Suppressor macrophage treated with lipopolysaccharide for 1 hour (primary cell): ENCODE measurements around the gene ZNF512B.
"Not testable (repeated sequence)": the region's sequence is repeated elsewhere in the genome, so short reads cannot be mapped to it uniquely, and the experiment has no call there.

Experiments
- DNase-seq, 3 donors: peaks; one replicate each; pipeline ENCODE4 v3.0.0-alpha.2; 2020 to 2022

ZNF512B gene

GRCh38 chr20:63932606-63933160, 37.0 kb downstream of the ZNF512B start:
- DNase-seq: no peak

GRCh38 chr20:63931735-63932134, 38.0 kb downstream of the ZNF512B start:
- DNase-seq: no peak

DNA sequence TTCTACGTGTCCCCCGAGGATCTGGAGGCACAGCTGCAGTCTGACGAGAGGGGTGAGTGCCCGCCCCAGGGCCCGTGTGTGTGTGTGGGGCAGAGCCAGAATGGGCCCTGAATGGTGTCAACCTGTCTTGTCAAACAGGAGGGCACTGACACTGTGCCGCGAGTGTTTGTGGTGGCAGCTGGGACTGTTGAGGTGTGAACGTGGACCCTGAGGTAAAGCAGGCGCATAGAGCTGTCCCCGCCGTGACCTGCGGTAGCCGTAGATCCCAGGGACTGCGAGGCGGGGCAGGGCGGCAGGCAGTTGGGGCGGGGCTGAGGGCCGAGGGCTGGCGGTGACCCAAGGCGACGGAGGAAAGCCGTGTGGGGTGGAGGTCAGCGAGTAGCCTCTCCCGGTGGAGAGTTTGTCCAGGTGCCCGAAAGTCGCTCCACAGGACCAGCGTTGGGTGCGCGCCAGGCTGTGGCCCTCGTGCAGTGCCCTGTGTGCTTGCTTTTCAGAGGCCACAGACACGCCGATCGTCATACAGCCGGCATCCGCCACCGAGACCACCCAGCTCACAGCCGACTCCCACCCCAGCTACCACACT, 38.7 kb downstream of the ZNF512B start:
- DNase-seq: no peak

- DNase-seq: not testable (repeated sequence)
These were observed 40.3 kb downstream of the ZNF512B start for GRCh38 chr20:63929473-63929883.

- no peak for DNase-seq
These were observed 40.7 kb downstream of the ZNF512B start for GRCh38 chr20:63929071-63929470.

- DNase-seq: no peak
These were observed 43.4 kb downstream of the ZNF512B start for GRCh38 chr20:63926298-63926697.

DNA sequence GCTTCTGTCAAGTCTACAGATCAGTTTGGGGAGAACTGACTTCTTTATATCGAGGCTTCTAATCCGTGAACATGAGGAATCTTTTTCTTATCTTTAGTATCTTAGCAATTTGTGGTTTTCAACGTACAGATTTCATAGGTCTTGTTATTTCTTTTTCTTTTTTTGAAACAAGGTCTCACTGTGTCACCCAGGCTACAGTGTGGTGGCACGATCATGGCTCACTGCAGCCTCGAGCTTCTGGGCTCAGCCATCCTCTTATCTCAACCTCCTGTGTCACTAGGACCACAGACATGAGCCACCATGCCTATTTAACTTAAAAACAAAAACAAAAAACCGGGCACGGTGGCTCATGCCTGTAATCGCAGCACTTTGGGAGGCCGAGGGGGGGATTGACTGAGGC, 45.5 kb downstream of the ZNF512B start:
- no peak for DNase-seq

DNA sequence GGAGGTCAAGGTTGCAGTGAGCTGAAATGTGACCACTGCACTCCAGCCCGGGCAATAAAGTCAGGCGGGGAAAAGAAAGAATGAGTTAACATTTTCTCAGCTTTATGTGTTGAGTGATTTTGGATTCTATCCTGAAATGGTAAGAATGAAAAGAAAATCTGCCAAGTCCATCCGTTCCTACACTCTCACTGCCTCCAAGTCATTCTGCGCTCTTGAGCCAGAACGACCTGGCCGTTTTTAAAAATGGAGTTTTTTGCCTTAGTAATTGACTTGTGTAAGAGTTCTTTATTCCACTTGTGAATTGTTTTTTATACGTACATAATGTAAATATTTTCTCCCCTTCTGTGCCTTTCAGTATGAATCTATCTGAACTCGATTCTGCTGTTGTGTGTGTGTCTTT, 46.1 kb downstream of the ZNF512B start:
- no peak for DNase-seq

GRCh38 chr20:63920226-63920625, 49.5 kb downstream of the ZNF512B start:
- DNase-seq: no peak

- no peak for DNase-seq
These were observed 50.6 kb downstream of the ZNF512B start for GRCh38 chr20:63919130-63919529.

DNA sequence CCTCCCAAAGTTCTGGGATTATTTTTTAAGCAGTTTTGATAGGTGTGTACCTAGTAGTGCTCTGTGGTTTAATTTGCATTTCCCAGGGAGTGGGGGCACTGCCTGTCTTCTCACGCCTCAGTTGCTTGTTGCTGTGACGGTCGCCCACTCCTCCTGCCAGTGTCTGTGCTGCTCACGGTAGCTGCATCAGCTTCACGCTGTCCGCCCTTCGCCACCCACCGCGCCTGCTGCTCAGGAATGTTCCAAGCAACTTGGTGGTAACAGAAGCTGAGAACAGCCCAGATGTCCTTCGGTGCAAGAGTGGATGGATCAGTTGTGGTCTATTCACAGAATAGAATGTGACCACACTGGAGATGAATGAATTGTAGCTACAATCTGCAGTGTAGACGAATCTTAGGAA, 51.9 kb downstream of the ZNF512B start:
- DNase-seq: no peak

- not testable (repeated sequence) for DNase-seq
These were observed 53.3 kb downstream of the ZNF512B start for GRCh38 chr20:63916371-63916939.

DNA sequence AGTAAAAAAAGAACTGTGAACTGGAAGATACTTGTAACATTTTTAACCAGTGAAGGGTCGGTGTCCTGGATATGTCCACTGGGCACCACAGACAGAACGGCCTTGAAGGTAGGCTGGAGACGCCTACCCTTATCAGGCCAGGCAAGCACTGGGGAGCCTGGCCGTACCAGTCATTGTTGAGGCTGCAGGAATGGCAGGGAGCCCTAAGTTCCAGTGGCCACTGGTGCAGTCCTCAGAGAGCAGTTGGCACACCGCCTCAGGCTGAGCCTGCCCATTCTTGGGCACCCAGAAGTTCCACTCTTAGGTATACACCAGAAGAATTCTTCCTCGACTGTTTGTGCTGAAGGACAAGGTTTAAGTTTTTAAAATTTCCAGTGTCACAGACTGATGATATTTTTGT, 54.3 kb downstream of the ZNF512B start:
- no peak for DNase-seq

DNA sequence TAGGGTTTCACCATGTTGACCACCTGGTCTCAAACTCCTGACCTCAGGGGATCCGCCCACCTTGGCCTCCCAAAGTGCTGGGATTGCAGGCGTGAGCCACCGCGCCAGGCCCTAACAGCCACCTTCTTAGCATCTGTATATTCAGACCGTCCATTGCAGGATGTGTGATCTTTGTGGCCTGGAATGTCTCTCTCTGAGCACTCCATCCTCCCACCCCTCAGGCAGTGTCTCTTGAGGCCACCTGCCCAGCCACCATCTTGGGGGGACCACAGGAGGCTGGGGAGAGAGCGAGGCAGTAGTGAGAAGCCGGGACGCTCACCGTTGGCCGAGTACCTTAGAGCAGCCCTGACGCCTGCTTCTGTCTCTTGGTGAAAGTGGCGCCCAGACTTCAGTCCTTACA, 56.0 kb downstream of the ZNF512B start:
- DNase-seq: no peak

DNA sequence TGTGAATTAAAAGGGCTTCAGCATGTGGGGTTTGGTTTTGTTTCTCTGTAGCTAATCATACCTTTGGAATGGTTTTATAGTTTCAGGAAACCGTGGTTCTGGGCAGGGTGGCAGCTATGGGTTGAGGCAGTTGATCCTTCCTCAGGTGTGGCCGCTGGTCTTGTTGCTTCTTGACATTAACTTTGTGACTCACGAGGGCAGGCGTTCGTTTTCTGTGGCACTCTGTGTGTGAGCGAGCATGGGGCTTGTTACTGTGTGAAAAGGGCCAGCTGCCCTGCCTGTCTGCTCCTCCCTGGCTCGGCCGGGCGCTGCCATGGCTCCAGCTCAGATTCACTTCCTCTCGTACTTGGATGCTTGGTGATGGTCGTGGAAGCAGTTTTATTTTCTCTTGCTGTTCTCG, 58.6 kb downstream of the ZNF512B start:
- DNase-seq: peak; percentile 63 to 72 (median 64)

GRCh38 chr20:63908008-63908682, 61.6 kb downstream of the ZNF512B start:
- no peak for DNase-seq
